Dedifferentiated amniotic fluid mesenchymal stem cell (primary cell): Measurements from ENCODE around the gene FRG1.
"Not testable (repeated sequence)": the region's sequence is repeated elsewhere in the genome, so short reads cannot be mapped to it uniquely, and the experiment has no call there.

Source experiments
- DNase-seq: peaks from one replicate; pipeline ENCODE4 v3.0.0-alpha.2; 2016; ENCODE audit errors: extremely low spot score

Gene FRG1

GRCh38 chr4:189940178-189941004 lies at the start of gene FRG1:
FRG1 (plus strand) TSS chr4:189940872; CDS start chr4:189941010, 138 bp downstream.
- DNase-seq, result peak; percentile 93

GRCh38 chr4:189897667-189898066 lies 43.0 kb upstream of the FRG1 start:
- DNase-seq, result no peak

- DNase-seq, result not testable (repeated sequence)
These were observed 41.1 kb upstream of the FRG1 start for GRCh38 chr4:189899481-189900015.

GRCh38 chr4:189904420-189905027 lies 36.1 kb upstream of the FRG1 start:
- peak; percentile 73 for DNase-seq

- DNase-seq, result no peak
These were observed 28.5 kb upstream of the FRG1 start for GRCh38 chr4:189912170-189912569.

- no peak for DNase-seq
These were observed 23.3 kb upstream of the FRG1 start for GRCh38 chr4:189917161-189917891.

GRCh38 chr4:189921058-189921457 lies 19.6 kb upstream of the FRG1 start:
- DNase-seq, result no peak

GRCh38 chr4:189926742-189927141 lies 13.9 kb upstream of the FRG1 start:
- DNase-seq, result not testable (repeated sequence)

GRCh38 chr4:189941005-189941450 lies 356 bp downstream of the FRG1 start:
- DNase-seq, result no peak

- not testable (repeated sequence) for DNase-seq
These were observed 1.7 kb downstream of the FRG1 start for GRCh38 chr4:189942412-189942811.

- not testable (repeated sequence) for DNase-seq
These were observed 3.4 kb downstream of the FRG1 start for GRCh38 chr4:189944077-189944476.

- DNase-seq, result not testable (repeated sequence)
These were observed 6.2 kb downstream of the FRG1 start for GRCh38 chr4:189946906-189947305.

GRCh38 chr4:189948486-189948885 lies 7.8 kb downstream of the FRG1 start:
- not testable (repeated sequence) for DNase-seq

- DNase-seq, result not testable (repeated sequence)
These were observed 28.6 kb downstream of the FRG1 start for GRCh38 chr4:189969291-189969690.

GRCh38 chr4:189973646-189974045 lies 33.0 kb downstream of the FRG1 start:
- no peak for DNase-seq

- DNase-seq, result no peak
These were observed 33.4 kb downstream of the FRG1 start for GRCh38 chr4:189974056-189974455.

- DNase-seq, result no peak
These were observed 38.8 kb downstream of the FRG1 start for GRCh38 chr4:189979196-189980047.

GRCh38 chr4:189980292-189980691 lies 39.6 kb downstream of the FRG1 start:
- not testable (repeated sequence) for DNase-seq

- DNase-seq, result no peak
These were observed 41.3 kb downstream of the FRG1 start for GRCh38 chr4:189981970-189982369.

- DNase-seq, result not testable (repeated sequence)
These were observed 43.3 kb downstream of the FRG1 start for GRCh38 chr4:189983916-189984526.

GRCh38 chr4:189984661-189985060 lies 44.0 kb downstream of the FRG1 start:
- not testable (repeated sequence) for DNase-seq
